ENCODE measurements around the gene SCAMP1. TPM values are rescaled to one million over a fixed set of nuclear protein-coding genes. Genes with fewer than 3 reads are reported as not detected.
"Not testable (repeated sequence)": the region's sequence is repeated elsewhere in the genome, so short reads cannot be mapped to it uniquely, and the experiment has no call there.

SCAMP1 gene
- total RNA-seq, 1 experiment from 2014 or later, result 72.5 TPM

DNA sequence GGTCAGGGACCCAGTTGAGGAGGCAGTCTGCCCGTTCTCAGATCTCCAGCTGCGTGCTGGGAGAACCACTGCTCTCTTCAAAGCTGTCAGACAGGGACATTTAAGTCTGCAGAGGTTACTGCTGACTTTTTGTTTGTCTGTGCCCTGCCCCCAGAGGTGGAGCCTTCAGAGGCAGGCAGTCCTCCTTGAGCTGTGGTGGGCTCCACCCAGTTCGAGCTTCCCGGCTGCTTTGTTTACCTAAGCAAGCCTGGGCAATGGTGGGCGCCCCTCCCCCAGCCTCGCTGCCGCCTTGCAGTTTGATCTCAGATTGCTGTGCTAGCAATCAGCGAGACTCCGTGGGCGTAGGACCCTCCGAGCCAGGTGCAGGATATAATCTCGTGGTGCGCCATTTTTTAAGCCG lies 97.1 kb downstream of the SCAMP1 start:
- not testable (repeated sequence) for H3K4me2 ChIP-seq (ENCODE audit: low read depth, low read length, poor library complexity, severe bottlenecking); H3K9me2 ChIP-seq (replicated peaks; ENCODE audit: insufficient read depth, low read length); DNase-seq; H3K9ac ChIP-seq (ENCODE audit: low read length); H3K4me3 ChIP-seq (ENCODE audit: low read length); H3K27me3 ChIP-seq (ENCODE audit: low read length); H3K27ac ChIP-seq (ENCODE audit: low read length); H3K36me3 ChIP-seq (ENCODE audit: insufficient read depth, low read length); H4K20me1 ChIP-seq (ENCODE audit: insufficient read depth, low read depth, low read length); H3K9me3 ChIP-seq (ENCODE audit: low read length); H2AFZ ChIP-seq (ENCODE audit: low read length)
- peaks cover 17% of the 10 kb centered on the region for H3K4me1 ChIP-seq (ENCODE audit: low read length)
- peaks cover 23% of the 10 kb centered on the region; the same call in 1 of the 2 replicates for H3K79me2 ChIP-seq (ENCODE audit: low read length)

DNA sequence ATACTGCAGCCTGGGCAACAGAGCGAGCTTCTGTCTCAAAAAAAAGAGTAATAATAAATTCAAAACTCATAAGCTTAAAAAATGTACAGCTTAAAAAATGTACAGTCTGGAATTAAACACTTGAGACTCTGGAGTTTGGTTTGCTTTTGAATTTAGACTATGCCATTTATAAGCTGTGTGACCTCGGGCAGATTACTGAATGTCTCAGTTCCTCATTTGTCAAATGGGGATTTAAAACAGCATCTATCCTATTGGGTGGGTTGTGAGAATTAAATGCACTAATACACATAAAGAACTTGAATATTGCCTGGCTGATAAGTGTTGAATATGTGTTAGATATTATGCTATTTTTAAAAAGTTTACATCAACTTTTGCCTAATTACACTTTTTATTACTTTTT lies 98.4 kb downstream of the SCAMP1 start:
- H3K27ac ChIP-seq (ENCODE audit: low read length), result no peak overlapping the region
- H3K79me2 ChIP-seq (ENCODE audit: low read length), result peaks cover 29% of the 10 kb centered on the region; the same call in 1 of the 2 replicates
- 0 out of 2 replicates have a peak, but pooled peaks cover 9% of the 10 kb centered on the region for H3K36me3 ChIP-seq (ENCODE audit: insufficient read depth, low read length)
- H3K4me1 ChIP-seq (ENCODE audit: low read length), result peaks cover 17% of the 10 kb centered on the region
- H3K9me3 ChIP-seq (ENCODE audit: low read length), result no peaks in the 10 kb centered on the region
- no peaks in the 10 kb centered on the region for H3K9me2 ChIP-seq (replicated peaks; ENCODE audit: insufficient read depth, low read length)
- DNase-seq, result peak; percentile 56
- H3K9ac ChIP-seq (ENCODE audit: low read length), result no peak overlapping the region
- H4K20me1 ChIP-seq (ENCODE audit: insufficient read depth, low read depth, low read length), result no peaks in the 10 kb centered on the region
- no peaks in the 10 kb centered on the region for H3K27me3 ChIP-seq (ENCODE audit: low read length)
- H3K4me3 ChIP-seq (ENCODE audit: low read length), result no peak overlapping the region
- no peak overlapping the region for H3K4me2 ChIP-seq (ENCODE audit: low read depth, low read length, poor library complexity, severe bottlenecking)
- no peak overlapping the region for H2AFZ ChIP-seq (ENCODE audit: low read length)

DNA sequence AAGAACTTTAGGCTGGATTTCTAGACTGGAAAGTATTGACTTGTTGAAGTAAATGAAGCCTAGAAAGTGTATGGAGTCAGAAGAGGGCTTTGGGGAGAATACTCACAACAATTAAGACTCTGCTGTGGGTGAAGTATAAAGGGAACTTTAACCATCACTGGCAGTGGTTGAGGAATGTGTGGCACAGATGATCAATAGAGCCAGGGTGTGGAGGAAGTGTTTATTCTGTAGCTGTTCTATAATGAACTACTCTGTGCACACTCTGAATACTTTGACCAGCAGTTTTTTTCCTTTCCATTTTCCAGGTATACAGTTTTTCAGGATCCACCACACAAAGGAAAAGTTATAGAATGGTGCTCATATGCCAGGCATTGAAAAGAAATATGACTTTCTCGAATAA lies 106.7 kb downstream of the SCAMP1 start:
- Histone ChIP-seq H4K20me1 (ENCODE audit: insufficient read depth, low read depth, low read length) (no peaks in the 10 kb centered on the region), H3K36me3 (ENCODE audit: insufficient read depth, low read length) (no peaks in the 10 kb centered on the region), H3K9me3 (ENCODE audit: low read length) (no peaks in the 10 kb centered on the region), H3K27me3 (ENCODE audit: low read length) (no peaks in the 10 kb centered on the region), H3K4me3 (ENCODE audit: low read length) (no peak overlapping the region), H3K79me2 (ENCODE audit: low read length) (peaks cover 22% of the 10 kb centered on the region), H3K4me1 (ENCODE audit: low read length) (peaks cover 7% of the 10 kb centered on the region), H2AFZ (ENCODE audit: low read length) (no peak overlapping the region), H3K27ac (ENCODE audit: low read length) (no peak overlapping the region), H3K9me2 (replicated peaks; ENCODE audit: insufficient read depth, low read length) (no peaks in the 10 kb centered on the region), H3K9ac (ENCODE audit: low read length) (no peak overlapping the region), H3K4me2 (ENCODE audit: low read depth, low read length, poor library complexity, severe bottlenecking) (no peak overlapping the region)
- DNase-seq, result no peak

DNA sequence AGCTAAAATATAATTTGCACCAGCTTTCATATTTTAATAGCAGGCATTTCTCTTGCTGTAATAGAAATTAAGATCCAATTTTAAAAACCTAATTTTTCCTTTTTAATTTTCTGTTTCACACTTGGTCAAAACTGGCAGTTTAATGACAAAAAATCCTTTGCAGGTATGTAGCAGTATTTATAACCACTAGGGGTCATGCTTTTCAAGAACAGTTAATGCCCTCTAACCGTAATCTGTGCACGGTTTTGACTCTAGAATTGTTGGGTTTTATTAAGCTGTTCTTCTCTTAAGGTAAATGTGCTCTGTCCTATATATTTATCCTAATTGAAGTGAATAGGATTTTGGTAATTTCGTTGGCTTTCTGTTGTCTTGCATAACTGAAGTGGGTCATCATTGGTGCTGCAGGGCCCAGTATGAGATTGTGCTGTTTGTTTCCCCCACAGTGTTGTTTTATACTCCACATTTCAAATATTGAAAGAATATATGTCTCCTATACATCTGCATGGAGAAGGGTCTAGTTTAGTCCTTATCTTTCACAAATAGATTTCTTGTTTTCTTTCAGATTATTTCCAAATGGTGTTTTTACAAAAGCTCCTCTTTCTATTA lies 107.4 kb downstream of the SCAMP1 start:
- Histone ChIP-seq H3K27me3 (ENCODE audit: low read length) (no peaks in the 10 kb centered on the region), H3K27ac (ENCODE audit: low read length) (no peak overlapping the region), H3K4me1 (ENCODE audit: low read length) (peaks cover 14% of the 10 kb centered on the region), H3K9me3 (ENCODE audit: low read length) (no peaks in the 10 kb centered on the region), H3K9ac (ENCODE audit: low read length) (no peak overlapping the region), H3K79me2 (ENCODE audit: low read length) (peaks cover 19% of the 10 kb centered on the region), H3K9me2 (replicated peaks; ENCODE audit: insufficient read depth, low read length) (no peaks in the 10 kb centered on the region), H3K36me3 (ENCODE audit: insufficient read depth, low read length) (no peaks in the 10 kb centered on the region), H3K4me2 (ENCODE audit: low read depth, low read length, poor library complexity, severe bottlenecking) (no peak overlapping the region), H4K20me1 (ENCODE audit: insufficient read depth, low read depth, low read length) (no peaks in the 10 kb centered on the region), H3K4me3 (ENCODE audit: low read length) (no peak overlapping the region), H2AFZ (ENCODE audit: low read length) (no peak overlapping the region)
- peak; percentile 78 for DNase-seq

DNA sequence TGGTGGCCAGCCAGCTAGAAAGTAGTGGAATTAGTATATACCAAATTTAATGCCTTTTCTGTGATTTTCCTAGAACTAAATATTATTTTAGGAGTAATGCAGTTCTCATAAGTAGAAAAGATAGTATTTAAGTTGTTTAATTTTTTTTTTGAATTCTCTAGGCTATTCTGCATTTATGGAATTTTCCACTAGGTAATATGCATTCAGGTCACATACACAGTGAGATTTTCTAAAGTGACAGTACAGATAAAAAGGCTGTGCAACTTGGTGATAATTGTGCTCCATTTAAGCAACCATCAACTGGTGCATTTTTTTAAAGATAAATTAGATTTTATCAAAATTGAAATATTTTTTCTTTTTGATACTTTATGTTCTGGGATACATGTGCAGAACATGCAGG lies 111.5 kb downstream of the SCAMP1 start:
- no peak overlapping the region for H2AFZ ChIP-seq (ENCODE audit: low read length)
- H3K9me2 ChIP-seq (replicated peaks; ENCODE audit: insufficient read depth, low read length), result no peaks in the 10 kb centered on the region
- no peak overlapping the region for H3K9ac ChIP-seq (ENCODE audit: low read length)
- no peak overlapping the region for H3K4me3 ChIP-seq (ENCODE audit: low read length)
- no peak for DNase-seq
- peaks cover 29% of the 10 kb centered on the region for H3K79me2 ChIP-seq (ENCODE audit: low read length)
- no peaks in the 10 kb centered on the region for H3K27me3 ChIP-seq (ENCODE audit: low read length)
- H3K4me1 ChIP-seq (ENCODE audit: low read length), result peaks cover 44% of the 10 kb centered on the region
- H3K27ac ChIP-seq (ENCODE audit: low read length), result no peak overlapping the region
- no peaks in the 10 kb centered on the region for H3K36me3 ChIP-seq (ENCODE audit: insufficient read depth, low read length)
- H3K4me2 ChIP-seq (ENCODE audit: low read depth, low read length, poor library complexity, severe bottlenecking), result no peak overlapping the region
- no peaks in the 10 kb centered on the region for H4K20me1 ChIP-seq (ENCODE audit: insufficient read depth, low read depth, low read length)
- no peaks in the 10 kb centered on the region for H3K9me3 ChIP-seq (ENCODE audit: low read length)

DNA sequence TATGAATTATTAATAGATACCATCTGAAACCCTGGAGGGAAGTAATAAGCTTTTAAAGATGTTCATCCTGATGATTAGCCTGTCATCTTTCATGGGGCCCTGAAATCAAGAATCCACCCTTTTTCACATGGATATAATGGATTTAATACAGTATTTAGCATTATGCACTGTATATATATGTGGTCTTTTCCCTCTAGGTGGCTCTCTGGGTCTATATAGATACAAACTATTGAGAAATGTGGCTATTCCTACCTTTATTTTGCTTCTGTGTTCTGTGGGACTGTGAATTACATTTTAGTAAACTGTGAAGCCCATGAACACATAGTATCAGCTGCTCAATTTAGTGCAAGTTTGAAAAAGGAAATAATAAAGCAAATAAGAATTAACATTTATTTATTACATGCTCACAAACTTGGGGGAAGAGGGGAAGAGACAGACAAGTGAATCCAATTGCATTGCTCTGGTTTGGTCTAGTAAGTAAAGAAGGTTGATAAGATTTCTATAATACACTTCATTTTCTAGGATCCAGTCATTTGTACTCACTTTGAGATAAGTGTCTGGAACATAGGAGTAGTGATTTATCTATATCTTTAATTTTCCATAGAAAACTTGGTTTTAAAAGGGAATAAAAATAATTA lies 112.2 kb downstream of the SCAMP1 start:
- H3K4me3 ChIP-seq (ENCODE audit: low read length), result no peak overlapping the region
- no peaks in the 10 kb centered on the region for H3K9me2 ChIP-seq (replicated peaks; ENCODE audit: insufficient read depth, low read length)
- H3K9me3 ChIP-seq (ENCODE audit: low read length), result no peaks in the 10 kb centered on the region
- no peak overlapping the region for H2AFZ ChIP-seq (ENCODE audit: low read length)
- DNase-seq, result peak; percentile 49
- H3K4me1 ChIP-seq (ENCODE audit: low read length), result peaks cover 48% of the 10 kb centered on the region
- no peaks in the 10 kb centered on the region for H3K27me3 ChIP-seq (ENCODE audit: low read length)
- H4K20me1 ChIP-seq (ENCODE audit: insufficient read depth, low read depth, low read length), result no peaks in the 10 kb centered on the region
- H3K79me2 ChIP-seq (ENCODE audit: low read length), result peaks cover 29% of the 10 kb centered on the region
- no peak overlapping the region for H3K4me2 ChIP-seq (ENCODE audit: low read depth, low read length, poor library complexity, severe bottlenecking)
- H3K9ac ChIP-seq (ENCODE audit: low read length), result no peak overlapping the region
- no peak overlapping the region for H3K27ac ChIP-seq (ENCODE audit: low read length)
- no peaks in the 10 kb centered on the region; the same call in 1 of the 2 replicates for H3K36me3 ChIP-seq (ENCODE audit: insufficient read depth, low read length)

DNA sequence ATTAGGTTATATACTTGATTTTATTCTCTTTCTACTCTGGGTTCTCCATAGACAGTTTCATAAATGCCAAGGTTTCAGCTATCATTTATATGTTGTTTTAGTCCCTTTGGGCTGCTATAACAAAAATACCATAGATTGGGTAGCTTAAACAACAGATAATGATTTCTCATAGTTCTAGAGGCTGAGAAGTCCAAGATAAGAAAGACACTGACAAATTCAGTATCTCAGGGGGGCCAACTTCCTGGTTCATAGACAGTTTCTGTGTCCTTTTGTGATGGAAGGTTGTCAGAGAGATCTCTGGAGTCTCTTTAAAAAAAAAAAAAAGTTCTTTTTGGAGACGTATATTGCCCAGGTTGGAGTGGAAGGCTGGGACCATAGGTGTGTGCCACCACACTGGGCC lies 113.3 kb downstream of the SCAMP1 start:
- no peak overlapping the region for H2AFZ ChIP-seq (ENCODE audit: low read length)
- no peak overlapping the region for H3K4me3 ChIP-seq (ENCODE audit: low read length)

DNA sequence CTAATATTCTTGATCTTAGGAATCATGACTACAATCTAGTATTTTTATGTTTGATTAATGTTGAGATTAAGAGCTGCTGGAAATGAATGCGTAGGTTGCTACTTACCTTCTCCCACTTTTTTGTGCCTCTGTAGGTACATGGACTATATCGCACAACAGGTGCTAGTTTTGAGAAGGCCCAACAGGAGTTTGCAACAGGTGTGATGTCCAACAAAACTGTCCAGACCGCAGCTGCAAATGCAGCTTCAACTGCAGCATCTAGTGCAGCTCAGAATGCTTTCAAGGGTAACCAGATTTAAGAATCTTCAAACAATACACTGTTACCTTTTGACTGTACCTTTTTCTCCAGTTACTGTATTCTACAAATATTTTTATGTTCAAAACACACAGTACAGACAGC lies 115.0 kb downstream of the SCAMP1 start:
- Histone ChIP-seq H3K4me2 (ENCODE audit: low read depth, low read length, poor library complexity, severe bottlenecking) (no peak overlapping the region), H3K27me3 (ENCODE audit: low read length) (no peaks in the 10 kb centered on the region), H3K9me3 (ENCODE audit: low read length) (no peaks in the 10 kb centered on the region), H3K9me2 (replicated peaks; ENCODE audit: insufficient read depth, low read length) (no peaks in the 10 kb centered on the region), H3K79me2 (ENCODE audit: low read length) (peaks cover 16% of the 10 kb centered on the region), H3K4me1 (ENCODE audit: low read length) (peaks cover 54% of the 10 kb centered on the region), H3K9ac (ENCODE audit: low read length) (no peak overlapping the region), H3K27ac (ENCODE audit: low read length) (no peak overlapping the region), H2AFZ (ENCODE audit: low read length) (no peak overlapping the region), H3K4me3 (ENCODE audit: low read length) (no peak overlapping the region), H3K36me3 (ENCODE audit: insufficient read depth, low read length) (no peaks in the 10 kb centered on the region; the same call in 1 of the 2 replicates), H4K20me1 (ENCODE audit: insufficient read depth, low read depth, low read length) (no peaks in the 10 kb centered on the region)
- no peak for DNase-seq

More for the DNA sequence above, 113.3 kb downstream of the SCAMP1 start:
- Histone ChIP-seq H3K27me3 (ENCODE audit: low read length) (no peaks in the 10 kb centered on the region), H3K4me2 (ENCODE audit: low read depth, low read length, poor library complexity, severe bottlenecking) (no peak overlapping the region), H3K9ac (ENCODE audit: low read length) (no peak overlapping the region), H3K79me2 (ENCODE audit: low read length) (peaks cover 20% of the 10 kb centered on the region), H3K9me2 (replicated peaks; ENCODE audit: insufficient read depth, low read length) (no peaks in the 10 kb centered on the region), H3K27ac (ENCODE audit: low read length) (no peak overlapping the region), H3K36me3 (ENCODE audit: insufficient read depth, low read length) (no peaks in the 10 kb centered on the region; the same call in 1 of the 2 replicates), H4K20me1 (ENCODE audit: insufficient read depth, low read depth, low read length) (no peaks in the 10 kb centered on the region), H3K4me1 (ENCODE audit: low read length) (peaks cover 54% of the 10 kb centered on the region), H3K9me3 (ENCODE audit: low read length) (no peaks in the 10 kb centered on the region)
- no peak for DNase-seq
